ENCODE data around the gene EXO1.

EXO1 gene

GRCh38 chr1:241888232-241888631, 40.2 kb downstream of the EXO1 start:
- no peaks in the 10 kb centered on the region for H3K9me3 ChIP-seq (ENCODE audit: control insufficient read depth, insufficient read depth, low read depth, low read length)
- no peak overlapping the region for H3K4me3 ChIP-seq (ENCODE audit: low read depth, low read length)
- H3K27ac ChIP-seq (ENCODE audit: low read depth, low read length), result no peak overlapping the region
- H3K27me3 ChIP-seq (ENCODE audit: control insufficient read depth, insufficient read depth, low read length), result no peaks in the 10 kb centered on the region
- H3K9ac ChIP-seq (ENCODE audit: low read length), result no peak overlapping the region
- no peaks in the 10 kb centered on the region for H3K4me1 ChIP-seq (ENCODE audit: control insufficient read depth, insufficient read depth, low read length)
- peaks cover 60% of the 10 kb centered on the region for H3K36me3 ChIP-seq (ENCODE audit: control insufficient read depth, insufficient read depth, low read length)

- Histone ChIP-seq H3K27me3 (ENCODE audit: control insufficient read depth, insufficient read depth, low read length) (no peaks in the 10 kb centered on the region), H3K36me3 (ENCODE audit: control insufficient read depth, insufficient read depth, low read length) (peaks cover 35% of the 10 kb centered on the region), H3K4me3 (ENCODE audit: low read depth, low read length) (no peak overlapping the region), H3K27ac (ENCODE audit: low read depth, low read length) (no peak overlapping the region), H3K4me1 (ENCODE audit: control insufficient read depth, insufficient read depth, low read length) (no peaks in the 10 kb centered on the region), H3K9ac (ENCODE audit: low read length) (no peak overlapping the region), H3K9me3 (ENCODE audit: control insufficient read depth, insufficient read depth, low read depth, low read length) (no peaks in the 10 kb centered on the region)
These were observed 43.3 kb downstream of the EXO1 start for GRCh38 chr1:241891296-241891695.

GRCh38 chr1:241894016-241894415, 46.0 kb downstream of the EXO1 start:
- Histone ChIP-seq H3K27me3 (ENCODE audit: control insufficient read depth, insufficient read depth, low read length) (no peaks in the 10 kb centered on the region), H3K9ac (ENCODE audit: low read length) (no peak overlapping the region), H3K27ac (ENCODE audit: low read depth, low read length) (no peak overlapping the region), H3K9me3 (ENCODE audit: control insufficient read depth, insufficient read depth, low read depth, low read length) (no peaks in the 10 kb centered on the region), H3K4me1 (ENCODE audit: control insufficient read depth, insufficient read depth, low read length) (no peaks in the 10 kb centered on the region), H3K36me3 (ENCODE audit: control insufficient read depth, insufficient read depth, low read length) (peaks cover 18% of the 10 kb centered on the region), H3K4me3 (ENCODE audit: low read depth, low read length) (no peak overlapping the region)

GRCh38 chr1:241895013-241895412, 47.0 kb downstream of the EXO1 start:
- H3K4me1 ChIP-seq (ENCODE audit: control insufficient read depth, insufficient read depth, low read length), result no peaks in the 10 kb centered on the region
- H3K4me3 ChIP-seq (ENCODE audit: low read depth, low read length), result no peak overlapping the region
- H3K36me3 ChIP-seq (ENCODE audit: control insufficient read depth, insufficient read depth, low read length), result peaks cover 8% of the 10 kb centered on the region
- no peaks in the 10 kb centered on the region for H3K9me3 ChIP-seq (ENCODE audit: control insufficient read depth, insufficient read depth, low read depth, low read length)
- H3K27ac ChIP-seq (ENCODE audit: low read depth, low read length), result no peak overlapping the region
- H3K9ac ChIP-seq (ENCODE audit: low read length), result no peak overlapping the region
- no peaks in the 10 kb centered on the region for H3K27me3 ChIP-seq (ENCODE audit: control insufficient read depth, insufficient read depth, low read length)

GRCh38 chr1:241896670-241896962, 48.6 kb downstream of the EXO1 start:
- no peaks in the 10 kb centered on the region for H3K27me3 ChIP-seq (ENCODE audit: control insufficient read depth, insufficient read depth, low read length)
- H3K9ac ChIP-seq (ENCODE audit: low read length), result no peak overlapping the region
- no peaks in the 10 kb centered on the region for H3K9me3 ChIP-seq (ENCODE audit: control insufficient read depth, insufficient read depth, low read depth, low read length)
- no peak overlapping the region for H3K4me3 ChIP-seq (ENCODE audit: low read depth, low read length)
- H3K36me3 ChIP-seq (ENCODE audit: control insufficient read depth, insufficient read depth, low read length), result no peaks in the 10 kb centered on the region
- H3K4me1 ChIP-seq (ENCODE audit: control insufficient read depth, insufficient read depth, low read length), result no peaks in the 10 kb centered on the region
- no peak overlapping the region for H3K27ac ChIP-seq (ENCODE audit: low read depth, low read length)

- no peaks in the 10 kb centered on the region for H3K27me3 ChIP-seq (ENCODE audit: control insufficient read depth, insufficient read depth, low read length)
- no peaks in the 10 kb centered on the region for H3K4me1 ChIP-seq (ENCODE audit: control insufficient read depth, insufficient read depth, low read length)
- no peaks in the 10 kb centered on the region for H3K36me3 ChIP-seq (ENCODE audit: control insufficient read depth, insufficient read depth, low read length)
- H3K4me3 ChIP-seq (ENCODE audit: low read depth, low read length), result no peak overlapping the region
- no peak overlapping the region for H3K27ac ChIP-seq (ENCODE audit: low read depth, low read length)
- no peaks in the 10 kb centered on the region for H3K9me3 ChIP-seq (ENCODE audit: control insufficient read depth, insufficient read depth, low read depth, low read length)
- H3K9ac ChIP-seq (ENCODE audit: low read length), result no peak overlapping the region
These were observed 51.2 kb downstream of the EXO1 start for GRCh38 chr1:241899210-241899609.

- H3K4me3 ChIP-seq (ENCODE audit: low read depth, low read length), result no peak overlapping the region
- H3K27me3 ChIP-seq (ENCODE audit: control insufficient read depth, insufficient read depth, low read length), result no peaks in the 10 kb centered on the region
- no peaks in the 10 kb centered on the region for H3K4me1 ChIP-seq (ENCODE audit: control insufficient read depth, insufficient read depth, low read length)
- H3K36me3 ChIP-seq (ENCODE audit: control insufficient read depth, insufficient read depth, low read length), result no peaks in the 10 kb centered on the region
- no peak overlapping the region for H3K9ac ChIP-seq (ENCODE audit: low read length)
- no peaks in the 10 kb centered on the region for H3K9me3 ChIP-seq (ENCODE audit: control insufficient read depth, insufficient read depth, low read depth, low read length)
- no peak overlapping the region for H3K27ac ChIP-seq (ENCODE audit: low read depth, low read length)
These were observed 52.4 kb downstream of the EXO1 start for GRCh38 chr1:241900381-241900780.

GRCh38 chr1:241902391-241903065, 54.5 kb downstream of the EXO1 start:
- no peak overlapping the region for H3K9ac ChIP-seq (ENCODE audit: low read length)
- no peaks in the 10 kb centered on the region for H3K36me3 ChIP-seq (ENCODE audit: control insufficient read depth, insufficient read depth, low read length)
- H3K4me1 ChIP-seq (ENCODE audit: control insufficient read depth, insufficient read depth, low read length), result no peaks in the 10 kb centered on the region
- no peaks in the 10 kb centered on the region for H3K9me3 ChIP-seq (ENCODE audit: control insufficient read depth, insufficient read depth, low read depth, low read length)
- H3K4me3 ChIP-seq (ENCODE audit: low read depth, low read length), result no peak overlapping the region
- H3K27me3 ChIP-seq (ENCODE audit: control insufficient read depth, insufficient read depth, low read length), result no peaks in the 10 kb centered on the region
- no peak overlapping the region for H3K27ac ChIP-seq (ENCODE audit: low read depth, low read length)

- Histone ChIP-seq H3K9me3 (ENCODE audit: control insufficient read depth, insufficient read depth, low read depth, low read length) (0 out of 2 replicates have a peak, but pooled peaks cover 2% of the 10 kb centered on the region), H3K9ac (ENCODE audit: low read length) (no peak overlapping the region), H3K27me3 (ENCODE audit: control insufficient read depth, insufficient read depth, low read length) (no peaks in the 10 kb centered on the region), H3K4me1 (ENCODE audit: control insufficient read depth, insufficient read depth, low read length) (no peaks in the 10 kb centered on the region; the same call in 1 of the 2 replicates), H3K4me3 (ENCODE audit: low read depth, low read length) (no peak overlapping the region), H3K36me3 (ENCODE audit: control insufficient read depth, insufficient read depth, low read length) (no peaks in the 10 kb centered on the region), H3K27ac (ENCODE audit: low read depth, low read length) (no peak overlapping the region)
These were observed 68.2 kb downstream of the EXO1 start for GRCh38 chr1:241916196-241916595.

- Histone ChIP-seq H3K36me3 (ENCODE audit: control insufficient read depth, insufficient read depth, low read length) (no peaks in the 10 kb centered on the region), H3K4me1 (ENCODE audit: control insufficient read depth, insufficient read depth, low read length) (no peaks in the 10 kb centered on the region; the same call in 1 of the 2 replicates), H3K4me3 (ENCODE audit: low read depth, low read length) (no peak overlapping the region), H3K27ac (ENCODE audit: low read depth, low read length) (no peak overlapping the region), H3K27me3 (ENCODE audit: control insufficient read depth, insufficient read depth, low read length) (no peaks in the 10 kb centered on the region), H3K9ac (ENCODE audit: low read length) (no peak overlapping the region), H3K9me3 (ENCODE audit: control insufficient read depth, insufficient read depth, low read depth, low read length) (0 out of 2 replicates have a peak, but pooled peaks cover 2% of the 10 kb centered on the region)
These were observed 69.5 kb downstream of the EXO1 start for GRCh38 chr1:241917487-241917886.

- Histone ChIP-seq H3K4me3 (ENCODE audit: low read depth, low read length) (no peak overlapping the region), H3K36me3 (ENCODE audit: control insufficient read depth, insufficient read depth, low read length) (no peaks in the 10 kb centered on the region), H3K27ac (ENCODE audit: low read depth, low read length) (no peak overlapping the region), H3K9ac (ENCODE audit: low read length) (no peak overlapping the region), H3K4me1 (ENCODE audit: control insufficient read depth, insufficient read depth, low read length) (no peaks in the 10 kb centered on the region; the same call in 1 of the 2 replicates), H3K9me3 (ENCODE audit: control insufficient read depth, insufficient read depth, low read depth, low read length) (0 out of 2 replicates have a peak, but pooled peaks cover 2% of the 10 kb centered on the region), H3K27me3 (ENCODE audit: control insufficient read depth, insufficient read depth, low read length) (no peaks in the 10 kb centered on the region)
These were observed 70.9 kb downstream of the EXO1 start for GRCh38 chr1:241918879-241919278.

All from HUES6 (cell line).